Liver (tissue), 9 donors: ENCODE data around the gene SPATA33. TPM values are rescaled to one million over a fixed set of nuclear protein-coding genes. Genes with fewer than 3 reads are reported as not detected.

Experiments used
- DNase-seq: peaks from one replicate; pipeline ENCODE4 v3.0.0-alpha.2; 2017; ENCODE audit warnings: low spot score
- H3K27ac ChIP-seq, 2 donors: one replicate each; pipeline ENCODE4 v1.7.0; 2013; ENCODE audit warnings: inconsistent platforms in 2 of 2, low read length in 2 of 2, control low read depth in 1 of 2, low read depth in 1 of 2, mild to moderate bottlenecking in 1 of 2
- H3K27me3 ChIP-seq, 4 donors: one replicate each; pipeline versions ENCODE4 v1.6.1 to v1.7.0; 2013; ENCODE audit warnings: low read length in 3 of 4, inconsistent platforms in 1 of 4, mild to moderate bottlenecking in 1 of 4, moderate library complexity in 1 of 4; ENCODE audit not compliant: control insufficient read depth in 4 of 4, insufficient read depth in 4 of 4
- H3K36me3 ChIP-seq, 4 donors: one replicate each; pipeline versions ENCODE4 v1.6.1 to v1.7.0; 2013; ENCODE audit warnings: low read length in 3 of 4, mild to moderate bottlenecking in 3 of 4, low read depth in 1 of 4, moderate library complexity in 1 of 4; ENCODE audit not compliant: control insufficient read depth in 4 of 4, insufficient read depth in 3 of 4
- H3K4me1 ChIP-seq, 4 donors: one replicate each; pipeline versions ENCODE4 v1.6.1 to v1.7.0; 2013; ENCODE audit warnings: low read length in 3 of 4, mild to moderate bottlenecking in 3 of 4, moderate library complexity in 1 of 4; ENCODE audit not compliant: control insufficient read depth in 4 of 4, insufficient read depth in 4 of 4
- H3K4me3 ChIP-seq, 3 donors: one replicate each; pipeline versions ENCODE4 v1.6.1 to v1.7.0; 2013; ENCODE audit warnings: low read length in 3 of 3, control low read depth in 1 of 3, low read depth in 1 of 3, mild to moderate bottlenecking in 1 of 3
- H3K9ac ChIP-seq, 2 donors: one replicate each; pipeline ENCODE4 v1.7.0; 2013; ENCODE audit warnings: low read length in 2 of 2, mild to moderate bottlenecking in 2 of 2, moderate library complexity in 2 of 2, control low read depth in 1 of 2, low read depth in 1 of 2
- H3K9me3 ChIP-seq, 4 donors: one replicate each; pipeline versions ENCODE4 v1.6.1 to v1.7.0; 2013; ENCODE audit warnings: low read length in 3 of 4; ENCODE audit not compliant: control insufficient read depth in 4 of 4
- CTCF ChIP-seq: fragments of 150-350 bp; IDR thresholded peaks from 2 replicates; pipeline ENCODE4 v1.5.1; 2017; ENCODE audit warnings: improper control_type of control experiment, low read depth, low read length; ENCODE audit not compliant: missing input control
- HNF4A ChIP-seq, 2 donors: conservative IDR thresholded peaks; 2 replicates each; pipeline ENCODE4 v1.6.1; 2016; ENCODE audit warnings: antibody characterized with exemption in 2 of 2, mild to moderate bottlenecking in 2 of 2
- MAX ChIP-seq: IDR thresholded peaks from 2 replicates; pipeline ENCODE4 v1.6.1; 2016; ENCODE audit warnings: antibody characterized with exemption
- RAD21 ChIP-seq, 2 donors: IDR thresholded peaks; 2 replicates each; pipeline ENCODE4 v1.6.1; 2016; ENCODE audit warnings: antibody characterized with exemption in 2 of 2, mild to moderate bottlenecking in 2 of 2
- RXRA ChIP-seq, 2 donors: IDR thresholded peaks; 2 replicates each; pipeline ENCODE4 v1.6.1; 2017 to 2018; ENCODE audit warnings: antibody characterized with exemption in 2 of 2, mild to moderate bottlenecking in 1 of 2
- SP1 ChIP-seq: IDR thresholded peaks from 2 replicates; pipeline ENCODE4 v1.6.1; 2018; ENCODE audit warnings: antibody characterized with exemption, mild to moderate bottlenecking
- WGBS: extraction: QIAGEN DNeasy Blood & Tissue Kit; methylation state at CpG from one replicate; pipeline ENCODE4 v1.1.7; 2013; 5-methylcytosine and 5-hydroxymethylcytosine counted together
- polyA plus RNA-seq, 2 donors: library from polyadenylated mRNA; stranded (reverse) in 1 of 2; unstranded in 1 of 2; fragments of 200-250 nt in 1 of 2; fragments of >200 nt in 1 of 2; fragmentation: Nextera tagmentation in 1 of 2; extraction: Ambion mirVana in 1 of 2; gene quantifications; one replicate each; pipeline versions ENCODE4 v1.2.1 to v1.2.3, GENCODE V29; 2013 to 2015
- total RNA-seq, 2 donors: library from RNA; depleted of rRNA; stranded (reverse); fragments of >200 nt; gene quantifications; one replicate each; pipeline ENCODE4 v1.2.3, GENCODE V29; 2014
- TF ChIP-seq, protein P1 (sequence below): IDR thresholded peaks from 2 replicates; pipeline ENCODE4 v1.6.1; 2016; ENCODE audit warnings: antibody characterized with exemption
- TF ChIP-seq, protein P2 (sequence below): IDR thresholded peaks from 2 replicates; pipeline ENCODE4 v1.6.1; 2016; ENCODE audit warnings: antibody characterized with exemption, mild to moderate bottlenecking
- donor health status: healthy.
- donor health status: healthy.
- donor health status: healthy.
- donor health status: healthy.
- donor health status: healthy.

The SPATA33 gene
- total and polyA plus RNA-seq, 4 donors = 1.6 to 3.6 (median 3.4) TPM

DNA sequence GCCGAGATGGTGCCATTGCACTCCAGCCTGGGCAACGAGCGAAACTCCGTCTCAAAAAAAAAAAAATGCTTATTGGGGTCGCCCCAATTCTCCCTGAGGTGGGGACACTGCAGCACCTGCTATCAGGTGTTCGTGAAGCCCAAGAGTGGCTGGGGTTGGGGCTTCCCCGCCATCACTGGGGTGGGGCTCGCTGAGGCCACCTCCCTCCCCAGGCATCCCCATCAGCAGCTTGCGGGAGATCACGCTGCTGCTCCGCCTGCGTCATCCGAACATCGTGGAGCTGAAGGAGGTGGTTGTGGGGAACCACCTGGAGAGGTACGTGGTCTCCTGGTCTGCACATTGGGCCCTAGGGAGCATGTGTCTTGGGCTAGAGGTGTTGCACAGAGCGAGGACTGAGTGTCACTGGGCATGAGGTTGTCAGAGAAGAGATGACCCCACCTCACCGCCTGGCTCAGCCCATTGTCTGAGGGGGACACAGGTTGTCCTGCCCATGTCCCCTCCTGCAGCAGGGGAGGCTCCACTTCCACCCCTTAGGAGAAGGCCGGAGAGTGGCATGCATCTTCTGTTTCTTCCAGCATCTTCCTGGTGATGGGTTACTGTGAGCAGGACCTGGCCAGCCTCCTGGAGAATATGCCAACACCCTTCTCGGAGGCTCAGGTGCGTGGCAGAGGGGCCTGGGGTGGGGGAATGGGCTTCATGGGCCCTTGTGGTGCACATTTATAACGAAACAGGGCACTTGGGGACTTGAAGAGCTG, 33.8 kb downstream of the SPATA33 start:
- Histone ChIP-seq H3K9me3 (no peaks in the 10 kb centered on the region), H3K4me1 (peaks cover 3 to 21% (median 14%) of the 10 kb centered on the region in 4 donors), H3K27me3 (no peaks in the 10 kb centered on the region), H3K9ac (no peak overlapping the region), H3K4me3 (no peak overlapping the region), H3K36me3 (peaks cover 14 to 41% (median 22%) of the 10 kb centered on the region in 4 donors), H3K27ac (no peak overlapping the region)
- no peak for DNase-seq
- TF ChIP-seq HNF4A (conservative IDR thresholded peaks at IDR 0.05) = no peak
- TF ChIP-seq RXRA (IDR thresholded peaks at IDR 0.05) = no peak
- no peak for TF ChIP-seq SP1
- no peak for TF ChIP-seq MAX
- no peak for TF ChIP-seq CTCF
- TF ChIP-seq, protein P1, sequence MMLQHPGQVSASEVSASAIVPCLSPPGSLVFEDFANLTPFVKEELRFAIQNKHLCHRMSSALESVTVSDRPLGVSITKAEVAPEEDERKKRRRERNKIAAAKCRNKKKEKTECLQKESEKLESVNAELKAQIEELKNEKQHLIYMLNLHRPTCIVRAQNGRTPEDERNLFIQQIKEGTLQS = no peak
- WGBS = 96% methylated on average over 21 of the region's 21 CpGs

GRCh38 chr16:89691986-89692569, 34.4 kb downstream of the SPATA33 start:
- no peak for DNase-seq
- WGBS = 96% methylated on average over 13 of the region's 13 CpGs
- Histone ChIP-seq H3K4me3 (no peak overlapping the region), H3K9me3 (no peaks in the 10 kb centered on the region), H3K4me1 (peaks cover 3 to 20% (median 13%) of the 10 kb centered on the region in 4 donors), H3K27me3 (no peaks in the 10 kb centered on the region), H3K27ac (no peak overlapping the region), H3K36me3 (peaks cover 14 to 41% (median 24%) of the 10 kb centered on the region in 4 donors), H3K9ac (no peak overlapping the region)
- TF ChIP-seq, protein P2, sequence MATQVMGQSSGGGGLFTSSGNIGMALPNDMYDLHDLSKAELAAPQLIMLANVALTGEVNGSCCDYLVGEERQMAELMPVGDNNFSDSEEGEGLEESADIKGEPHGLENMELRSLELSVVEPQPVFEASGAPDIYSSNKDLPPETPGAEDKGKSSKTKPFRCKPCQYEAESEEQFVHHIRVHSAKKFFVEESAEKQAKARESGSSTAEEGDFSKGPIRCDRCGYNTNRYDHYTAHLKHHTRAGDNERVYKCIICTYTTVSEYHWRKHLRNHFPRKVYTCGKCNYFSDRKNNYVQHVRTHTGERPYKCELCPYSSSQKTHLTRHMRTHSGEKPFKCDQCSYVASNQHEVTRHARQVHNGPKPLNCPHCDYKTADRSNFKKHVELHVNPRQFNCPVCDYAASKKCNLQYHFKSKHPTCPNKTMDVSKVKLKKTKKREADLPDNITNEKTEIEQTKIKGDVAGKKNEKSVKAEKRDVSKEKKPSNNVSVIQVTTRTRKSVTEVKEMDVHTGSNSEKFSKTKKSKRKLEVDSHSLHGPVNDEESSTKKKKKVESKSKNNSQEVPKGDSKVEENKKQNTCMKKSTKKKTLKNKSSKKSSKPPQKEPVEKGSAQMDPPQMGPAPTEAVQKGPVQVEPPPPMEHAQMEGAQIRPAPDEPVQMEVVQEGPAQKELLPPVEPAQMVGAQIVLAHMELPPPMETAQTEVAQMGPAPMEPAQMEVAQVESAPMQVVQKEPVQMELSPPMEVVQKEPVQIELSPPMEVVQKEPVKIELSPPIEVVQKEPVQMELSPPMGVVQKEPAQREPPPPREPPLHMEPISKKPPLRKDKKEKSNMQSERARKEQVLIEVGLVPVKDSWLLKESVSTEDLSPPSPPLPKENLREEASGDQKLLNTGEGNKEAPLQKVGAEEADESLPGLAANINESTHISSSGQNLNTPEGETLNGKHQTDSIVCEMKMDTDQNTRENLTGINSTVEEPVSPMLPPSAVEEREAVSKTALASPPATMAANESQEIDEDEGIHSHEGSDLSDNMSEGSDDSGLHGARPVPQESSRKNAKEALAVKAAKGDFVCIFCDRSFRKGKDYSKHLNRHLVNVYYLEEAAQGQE = no peak
- TF ChIP-seq, protein P1 = no peak
- no peak for TF ChIP-seq RAD21 (IDR thresholded peaks at IDR 0.05)
- TF ChIP-seq HNF4A (conservative IDR thresholded peaks at IDR 0.05) = no peak
